Keratinocyte (primary cell): ENCODE measurements around the gene SOAT1.

Source experiments
- CTCF ChIP-seq, 3 experiments: IDR thresholded peaks in 1 of 3; conservative IDR thresholded peaks in 1 of 3; optimal IDR thresholded peaks in 1 of 3; 2 replicates in 2 of 3; 3 replicates in 1 of 3; pipeline versions ENCODE3 to v1.5.1; 2011; ENCODE audit warnings: low read length in 3 of 3, mild to moderate bottlenecking in 3 of 3, moderate library complexity in 2 of 3, control low read depth in 1 of 3, inconsistent platforms in 1 of 3; ENCODE audit not compliant: insufficient read depth in 2 of 3; ENCODE audit errors: extremely low read depth in 1 of 3
- EZH2 ChIP-seq: IDR thresholded peaks from one replicate; pipeline ENCODE4 v1.6.1; 2012; ENCODE audit warnings: inconsistent platforms, mild to moderate bottlenecking, low read length, moderate library complexity

GRCh38 chr1:179310721-179311120 is 17.1 kb downstream of the SOAT1 start:
- no peak for TF ChIP-seq CTCF (optimal IDR thresholded peaks at IDR 0.05 in 1 of 3, IDR thresholded peaks at IDR 0.05 in 1 of 3, conservative IDR thresholded peaks at IDR 0.05 in 1 of 3; ENCODE audit: extremely low read depth in 1 of 3, insufficient read depth in 2 of 3, low read length in 3 of 3)
- TF ChIP-seq EZH2 = no peak
